Astrocyte (in vitro differentiated cells and primary cell): Measurements from ENCODE around the gene PLEK2.

Experiments used
- CTCF ChIP-seq: IDR thresholded peaks from 2 replicates; pipeline ENCODE4 v1.5.1; 2011; ENCODE audit warnings: low read depth, mild to moderate bottlenecking, inconsistent platforms, low read length, moderate library complexity; ENCODE audit not compliant: insufficient read depth
- EZH2 ChIP-seq: IDR thresholded peaks from 2 replicates; pipeline ENCODE4 v1.6.1; 2012; ENCODE audit warnings: mild to moderate bottlenecking, low read length, inconsistent platforms; ENCODE audit not compliant: insufficient read depth

GRCh38 chr14:67405771-67406170 lies 6.2 kb downstream of the PLEK2 start:
- no peak for TF ChIP-seq CTCF
- TF ChIP-seq EZH2, result no peak
